Inferior parietal cortex (tissue), 1 donor: ENCODE results near the gene DGKG.
A peak's percentile ranks its signal among the peaks of the same experiment; 100 is the strongest.

Experiments used
- DNase-seq: peaks from one replicate; pipeline ENCODE4 v3.0.0-alpha.2; 2016; ENCODE audit errors: extremely low spot score

The DGKG gene

DNA sequence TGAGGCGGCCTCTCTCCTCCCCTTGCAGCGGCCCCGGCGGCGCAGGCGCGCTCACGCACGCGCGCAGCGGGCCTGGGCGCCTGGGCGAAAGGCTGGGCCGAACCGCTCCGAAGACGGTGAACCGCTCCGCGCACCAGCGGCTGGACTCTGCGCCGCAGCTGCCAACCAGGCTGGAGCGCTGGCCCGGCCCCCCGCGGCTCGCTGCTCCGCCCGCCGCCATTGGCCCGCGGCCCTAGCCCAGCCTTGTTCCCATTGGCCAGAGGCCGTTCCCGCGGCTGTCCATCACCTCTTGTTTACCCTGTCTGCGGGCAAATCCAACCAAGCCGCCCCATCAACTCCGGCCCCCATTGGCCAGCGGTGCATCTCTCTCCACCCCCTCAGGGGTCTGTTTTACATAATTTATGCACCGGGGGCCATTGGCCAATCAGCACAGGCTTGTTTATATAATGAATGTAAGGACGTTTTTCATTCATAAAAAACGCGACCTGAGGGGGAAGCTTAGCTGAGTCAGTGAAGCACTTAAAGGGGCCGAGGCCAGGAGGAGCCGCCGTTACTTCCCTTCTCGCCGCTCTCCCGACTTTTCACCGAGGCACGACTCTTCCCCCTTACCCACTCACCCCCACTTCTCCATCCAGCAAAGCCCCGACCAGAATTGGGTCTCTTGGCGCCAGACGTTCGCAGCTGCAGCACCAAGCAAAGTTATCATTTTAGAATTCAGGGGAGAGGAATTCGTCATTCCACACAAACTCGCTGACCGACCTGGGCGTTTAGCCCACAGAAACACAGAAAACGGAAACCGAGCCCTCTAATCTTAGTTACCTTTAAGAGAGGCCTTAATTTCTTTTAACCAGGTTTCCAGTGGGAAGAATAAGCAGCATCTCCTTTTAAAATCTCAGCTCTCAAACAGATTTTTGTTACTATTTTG lies 252.8 kb downstream of the DGKG start, which contains the start of gene ETV5:
ETV5 (minus strand) TSS at position 149 of the 925 bp plus-strand sequence. CDS start 3,221 bp downstream, outside the sequence.
- DNase-seq, result peak; percentile 99

- no peak for DNase-seq
Observed at GRCh38 chr3:186108106-186108940, 253.7 kb downstream of the DGKG start.

DNA sequence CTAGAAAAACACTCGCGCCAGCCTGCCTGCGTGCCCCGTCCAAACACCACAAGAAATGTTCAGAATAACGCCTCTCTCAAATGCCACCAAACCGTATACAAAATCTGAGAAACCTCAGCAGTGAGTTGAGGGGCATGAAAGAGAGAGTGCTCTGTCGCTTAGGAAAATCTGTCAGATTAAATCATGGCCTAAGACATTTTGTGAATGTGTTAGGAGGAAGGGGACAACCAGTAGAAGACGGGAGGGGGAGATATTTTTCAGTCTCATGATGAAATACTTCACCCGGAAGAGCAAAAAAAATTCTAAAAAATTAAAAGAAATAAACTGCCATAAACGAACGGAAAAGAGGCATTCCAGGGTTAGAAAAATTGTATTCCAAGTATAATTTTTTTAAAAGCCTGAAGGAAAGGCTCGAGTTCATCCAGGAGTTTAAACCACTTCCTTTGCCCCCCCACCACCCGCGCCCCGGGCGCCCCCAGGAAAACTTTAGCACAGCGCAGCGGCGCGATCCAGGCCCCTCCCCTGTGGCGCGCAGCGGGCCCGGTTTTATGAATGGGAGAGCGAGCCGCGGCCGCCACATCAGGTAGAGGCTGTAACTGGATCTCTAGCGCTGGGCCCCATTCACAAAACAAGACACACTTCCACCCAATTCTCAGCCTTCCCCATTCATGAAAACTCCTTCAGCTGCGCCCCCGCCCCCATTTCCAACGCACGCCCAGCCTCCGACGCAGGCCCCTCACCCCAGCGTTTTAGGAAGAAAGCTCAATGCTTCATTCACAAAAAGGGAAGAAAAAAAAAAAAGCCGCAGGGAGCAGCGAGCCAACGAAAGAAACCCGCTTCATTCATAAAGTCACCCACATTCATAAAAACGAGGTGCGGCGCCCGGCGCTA lies 254.6 kb downstream of the DGKG start:
- peak; percentile 58 for DNase-seq

DNA sequence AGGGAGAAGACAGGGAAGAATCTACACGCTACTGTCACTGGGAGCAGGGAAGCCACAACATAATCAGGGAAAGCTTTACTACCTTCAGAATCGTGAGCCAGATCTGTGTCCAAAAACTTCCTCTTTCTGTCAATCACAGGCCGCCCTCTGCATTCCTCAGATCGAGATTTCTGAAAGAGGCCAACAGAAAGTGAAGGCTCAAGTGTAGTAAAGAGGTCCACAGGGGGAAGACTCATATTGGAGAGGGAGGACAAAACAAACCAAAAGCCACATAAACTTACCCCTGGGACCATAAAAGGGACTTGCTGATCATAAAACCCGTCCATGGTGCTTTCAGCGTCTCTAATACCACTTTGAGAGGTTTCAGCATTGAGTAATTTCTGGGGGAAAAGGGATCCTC lies 256.5 kb downstream of the DGKG start:
- DNase-seq, result no peak

DNA sequence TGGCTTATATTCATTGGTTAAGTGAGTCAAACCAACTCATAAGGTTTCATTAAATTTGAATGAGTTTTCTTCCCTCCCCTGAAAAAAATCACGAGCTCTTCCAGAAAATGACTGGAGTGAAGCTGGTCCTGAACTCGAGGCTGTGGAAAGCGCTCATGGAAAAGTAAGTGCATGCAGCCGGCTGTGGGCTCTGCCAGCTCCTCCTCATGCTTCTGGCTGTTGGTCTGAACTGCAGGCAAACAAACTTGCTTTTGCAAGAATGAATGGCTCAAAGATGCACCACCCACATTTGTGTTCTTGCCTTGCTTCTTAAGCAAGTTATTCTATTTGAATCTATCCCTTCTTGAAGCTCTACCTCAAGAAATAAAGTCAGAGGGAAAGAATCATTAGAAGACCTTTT lies 259.3 kb downstream of the DGKG start:
- peak; percentile 41 for DNase-seq

GRCh38 chr3:186100398-186100797 lies 261.6 kb downstream of the DGKG start:
- DNase-seq, result no peak

DNA sequence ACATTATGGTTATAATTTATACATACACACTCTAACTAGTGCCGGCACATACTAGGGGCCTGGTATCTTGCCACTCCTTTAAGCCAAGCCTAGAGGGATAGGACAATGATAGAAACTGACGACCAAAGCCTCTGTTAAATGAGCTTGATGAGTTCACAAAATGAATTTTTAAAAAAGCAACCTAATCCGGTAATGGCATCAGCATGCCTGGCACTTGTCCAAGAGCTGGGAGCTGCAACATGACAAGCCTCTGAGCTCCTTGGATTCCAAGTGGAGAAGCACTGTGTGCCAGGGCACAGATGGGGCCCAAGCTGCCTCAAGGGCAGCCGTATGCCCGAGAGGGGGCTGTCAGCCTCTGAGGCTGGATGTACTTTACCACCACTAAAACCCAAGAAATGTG lies 262.9 kb downstream of the DGKG start:
- peak; percentile 63 for DNase-seq

DNA sequence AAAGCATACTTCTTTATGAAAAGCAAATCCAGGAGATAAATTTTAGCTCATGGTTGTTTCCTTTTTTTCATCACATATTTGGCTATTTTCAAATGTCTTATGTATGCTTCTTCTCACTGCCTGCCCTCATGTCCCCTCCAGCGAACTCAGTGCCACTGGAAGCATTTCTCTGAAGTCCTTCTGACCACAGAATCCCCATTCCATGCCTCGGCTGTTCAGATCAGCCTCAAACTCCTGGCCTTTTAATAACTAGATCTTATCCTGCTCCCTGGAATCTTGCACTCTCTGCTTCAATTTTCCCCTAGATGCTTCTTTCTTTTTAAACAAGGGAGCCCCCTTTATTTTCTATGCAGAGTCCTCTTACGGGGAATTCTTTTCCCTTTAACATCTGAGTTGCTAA lies 263.3 kb downstream of the DGKG start:
- no peak for DNase-seq

- peak; percentile 92 for DNase-seq
Observed at GRCh38 chr3:186097663-186098451, 264.2 kb downstream of the DGKG start.

- no peak for DNase-seq
Observed at GRCh38 chr3:186097317-186097662, 264.7 kb downstream of the DGKG start.
